ENCODE measurements around the gene NBAS. TPM values are rescaled to one million over a fixed set of nuclear protein-coding genes. Genes with fewer than 3 reads are reported as not detected.

Gene NBAS
- total and polyA plus RNA-seq, 10 of the 15 experiments (the other 5 are each of a cell fraction or from before 2014, with no cell fraction given) = 4.3 to 32.7 (median 20.8) TPM

DNA sequence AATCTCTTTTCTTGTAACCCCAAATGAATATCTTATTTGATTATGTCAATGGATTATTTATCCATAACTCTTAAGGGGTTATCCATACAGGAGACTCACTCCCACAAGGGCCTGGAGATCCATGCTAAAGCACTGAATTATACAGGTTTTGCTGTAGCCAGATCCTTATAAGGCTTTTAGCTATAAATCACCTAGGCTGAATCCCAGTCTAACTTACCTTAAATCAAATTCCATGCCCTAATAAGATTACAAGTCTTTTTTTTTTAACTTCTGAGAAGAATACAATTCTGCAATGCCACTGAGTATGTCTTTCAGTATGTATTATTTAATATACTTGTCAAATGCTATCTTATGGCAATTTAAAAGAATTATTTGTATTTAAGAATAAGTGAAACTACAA lies 340.5 kb downstream of the NBAS start:
- H3K4me3 ChIP-seq = no peak overlapping the region
- no peak overlapping the region for H3K27ac ChIP-seq (ENCODE audit: control insufficient read depth, insufficient read depth)
- POLR2A ChIA-PET = no interaction called here
- intact Hi-C loops (cut with micrococcal nuclease; ENCODE audit: unreplicated experiment) (no loop called here), in situ Hi-C loops (cut with MboI) (no loop called here)
- no peak for FAIRE-seq
- H3K4me2 ChIP-seq (ENCODE audit: control insufficient read depth, insufficient read depth) = no peak overlapping the region
- BruUV-seq (replicated peaks) = no TSS peak
- H2AFZ ChIP-seq (ENCODE audit: control insufficient read depth, low read depth, low read length) = no peak overlapping the region
- TF ChIP-seq MYC (IDR thresholded peaks at IDR 0.05; ENCODE audit: insufficient read depth, insufficient read length, insufficient replicate concordance, low read length, severe bottlenecking) = no peak
- no peaks in the 10 kb centered on the region for H3K9me3 ChIP-seq (replicated peaks; ENCODE audit: control insufficient read depth, insufficient read depth, low read length)
- H4K20me1 ChIP-seq (ENCODE audit: control insufficient read depth, insufficient read depth) = no peaks in the 10 kb centered on the region
- no peaks in the 10 kb centered on the region for H3K27me3 ChIP-seq (replicated peaks in 1 of 2; ENCODE audit: control insufficient read depth in 2 of 2, insufficient read depth in 2 of 2, low read length in 1 of 2)
- no peaks in the 10 kb centered on the region for H3K79me2 ChIP-seq (ENCODE audit: control insufficient read depth, insufficient read depth, low read length)
- CTCF ChIA-PET = no interaction called here
- H3K4me1 ChIP-seq (ENCODE audit: control insufficient read depth, insufficient read depth, low read length) = no peaks in the 10 kb centered on the region
- no peak for DNase-seq (ENCODE audit: low read depth, low spot score)
- no peak for ATAC-seq
- no peaks in the 10 kb centered on the region for H3K36me3 ChIP-seq (ENCODE audit: control insufficient read depth in 2 of 2, insufficient read depth in 2 of 2, low read length in 1 of 2)
- RAD21 ChIA-PET (ENCODE audit: unreplicated experiment) = no interaction called here
- no peak overlapping the region for H3K9ac ChIP-seq (ENCODE audit: control insufficient read depth, insufficient read depth, low read length)
- SMC1A ChIA-PET (ENCODE audit: uncharacterized antibody, unreplicated experiment) = no interaction called here

DNA sequence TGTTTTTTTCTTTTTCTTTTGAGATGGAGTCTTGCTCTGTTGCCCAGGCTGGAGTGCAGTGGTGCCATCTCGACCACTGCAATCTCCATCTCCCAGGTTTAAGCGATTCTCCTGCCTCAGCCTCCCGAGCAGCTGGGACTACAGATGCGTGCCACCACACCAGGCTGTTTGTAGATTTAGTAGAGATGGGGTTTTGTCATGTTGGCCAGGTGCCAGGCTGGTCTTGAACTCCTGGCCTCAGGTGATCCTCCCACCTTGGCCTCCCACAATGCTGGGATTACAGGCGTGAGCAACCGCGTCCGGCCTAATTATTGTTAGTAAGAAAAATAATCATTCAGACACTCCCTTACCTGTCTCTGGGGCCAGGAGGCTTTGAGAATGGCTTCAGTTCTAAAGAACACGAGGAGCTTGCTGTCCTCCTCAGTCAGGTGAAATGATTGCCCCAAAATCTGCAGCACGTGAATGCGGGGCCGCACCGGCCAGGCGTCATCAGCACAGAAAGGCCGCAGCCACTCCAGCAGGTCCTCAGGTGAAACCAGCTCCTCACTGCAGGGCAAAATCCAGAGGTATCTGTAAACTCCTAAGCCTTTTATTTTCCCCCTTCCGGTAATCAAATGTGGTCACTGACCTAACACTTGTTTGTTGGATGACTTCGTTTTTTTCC lies 342.6 kb downstream of the NBAS start:
- FAIRE-seq (no peak), ATAC-seq (no peak), DNase-seq (ENCODE audit: low read depth, low spot score) (no peak)
- WGBS (ENCODE audit: insufficient coverage, insufficient replicate concordance, low lambda C conversion rate, missing lambda C conversion rate) = 97% methylated on average over 17 of the region's 17 CpGs
- H3K9ac ChIP-seq (ENCODE audit: control insufficient read depth, insufficient read depth, low read length) = no peak overlapping the region
- no peaks in the 10 kb centered on the region for H3K9me3 ChIP-seq (replicated peaks; ENCODE audit: control insufficient read depth, insufficient read depth, low read length)
- no peaks in the 10 kb centered on the region for H3K36me3 ChIP-seq (ENCODE audit: control insufficient read depth in 2 of 2, insufficient read depth in 2 of 2, low read length in 1 of 2)
- no peaks in the 10 kb centered on the region for H3K4me1 ChIP-seq (ENCODE audit: control insufficient read depth, insufficient read depth, low read length)
- no peak overlapping the region for H3K27ac ChIP-seq (ENCODE audit: control insufficient read depth, insufficient read depth)
- no peak overlapping the region for H3K4me2 ChIP-seq (ENCODE audit: control insufficient read depth, insufficient read depth)
- ChIA-PET CTCF (no interaction called here), SMC1A (ENCODE audit: uncharacterized antibody, unreplicated experiment) (no interaction called here), RAD21 (ENCODE audit: unreplicated experiment) (no interaction called here), POLR2A (interaction anchor here (0.7 kb wide), 1 partner anchor 48 kb away, joined by 3 read pairs; no protein-coding TSS in a partner anchor)
- in situ Hi-C loops (cut with MboI) = no loop called here
- intact Hi-C loops (cut with micrococcal nuclease; ENCODE audit: unreplicated experiment) = no loop called here
- BruUV-seq (replicated peaks) = no TSS peak
- H4K20me1 ChIP-seq (ENCODE audit: control insufficient read depth, insufficient read depth) = no peaks in the 10 kb centered on the region
- TF ChIP-seq, protein P1, sequence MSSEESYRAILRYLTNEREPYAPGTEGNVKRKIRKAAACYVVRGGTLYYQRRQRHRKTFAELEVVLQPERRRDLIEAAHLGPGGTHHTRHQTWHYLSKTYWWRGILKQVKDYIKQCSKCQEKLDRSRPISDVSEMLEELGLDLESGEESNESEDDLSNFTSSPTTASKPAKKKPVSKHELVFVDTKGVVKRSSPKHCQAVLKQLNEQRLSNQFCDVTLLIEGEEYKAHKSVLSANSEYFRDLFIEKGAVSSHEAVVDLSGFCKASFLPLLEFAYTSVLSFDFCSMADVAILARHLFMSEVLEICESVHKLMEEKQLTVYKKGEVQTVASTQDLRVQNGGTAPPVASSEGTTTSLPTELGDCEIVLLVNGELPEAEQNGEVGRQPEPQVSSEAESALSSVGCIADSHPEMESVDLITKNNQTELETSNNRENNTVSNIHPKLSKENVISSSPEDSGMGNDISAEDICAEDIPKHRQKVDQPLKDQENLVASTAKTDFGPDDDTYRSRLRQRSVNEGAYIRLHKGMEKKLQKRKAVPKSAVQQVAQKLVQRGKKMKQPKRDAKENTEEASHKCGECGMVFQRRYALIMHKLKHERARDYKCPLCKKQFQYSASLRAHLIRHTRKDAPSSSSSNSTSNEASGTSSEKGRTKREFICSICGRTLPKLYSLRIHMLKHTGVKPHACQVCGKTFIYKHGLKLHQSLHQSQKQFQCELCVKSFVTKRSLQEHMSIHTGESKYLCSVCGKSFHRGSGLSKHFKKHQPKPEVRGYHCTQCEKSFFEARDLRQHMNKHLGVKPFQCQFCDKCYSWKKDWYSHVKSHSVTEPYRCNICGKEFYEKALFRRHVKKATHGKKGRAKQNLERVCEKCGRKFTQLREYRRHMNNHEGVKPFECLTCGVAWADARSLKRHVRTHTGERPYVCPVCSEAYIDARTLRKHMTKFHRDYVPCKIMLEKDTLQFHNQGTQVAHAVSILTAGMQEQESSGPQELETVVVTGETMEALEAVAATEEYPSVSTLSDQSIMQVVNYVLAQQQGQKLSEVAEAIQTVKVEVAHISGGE (CRISPR knock-in tag; IDR thresholded peaks at IDR 0.05) = no peak
- TF ChIP-seq HDAC6 (IDR thresholded peaks at IDR 0.05; ENCODE audit: unreplicated experiment) (no peak), MYB (IDR thresholded peaks at IDR 0.05; ENCODE audit: borderline replicate concordance, low read depth, low read length) (no peak)
- TF ChIP-seq, protein P2, sequence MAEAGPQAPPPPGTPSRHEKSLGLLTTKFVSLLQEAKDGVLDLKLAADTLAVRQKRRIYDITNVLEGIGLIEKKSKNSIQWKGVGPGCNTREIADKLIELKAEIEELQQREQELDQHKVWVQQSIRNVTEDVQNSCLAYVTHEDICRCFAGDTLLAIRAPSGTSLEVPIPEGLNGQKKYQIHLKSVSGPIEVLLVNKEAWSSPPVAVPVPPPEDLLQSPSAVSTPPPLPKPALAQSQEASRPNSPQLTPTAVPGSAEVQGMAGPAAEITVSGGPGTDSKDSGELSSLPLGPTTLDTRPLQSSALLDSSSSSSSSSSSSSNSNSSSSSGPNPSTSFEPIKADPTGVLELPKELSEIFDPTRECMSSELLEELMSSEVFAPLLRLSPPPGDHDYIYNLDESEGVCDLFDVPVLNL (IDR thresholded peaks at IDR 0.05; ENCODE audit: low read depth, low read length) = no peak
- H3K27me3 ChIP-seq (replicated peaks in 1 of 2; ENCODE audit: control insufficient read depth in 2 of 2, insufficient read depth in 2 of 2, low read length in 1 of 2) = no peaks in the 10 kb centered on the region
- H2AFZ ChIP-seq (ENCODE audit: control insufficient read depth, low read depth, low read length) = no peak overlapping the region
- no peak overlapping the region for H3K4me3 ChIP-seq
- H3K79me2 ChIP-seq (ENCODE audit: control insufficient read depth, insufficient read depth, low read length) = no peaks in the 10 kb centered on the region

Measured in GM12878 (cell line).